Left hindlimb (tissue), 1 donor: ENCODE measurements around the gene SLC2A6.

Experiments
- DNase-seq: peaks from one replicate; pipeline ENCODE4 v3.0.0-alpha.2; 2018

Gene SLC2A6

DNA sequence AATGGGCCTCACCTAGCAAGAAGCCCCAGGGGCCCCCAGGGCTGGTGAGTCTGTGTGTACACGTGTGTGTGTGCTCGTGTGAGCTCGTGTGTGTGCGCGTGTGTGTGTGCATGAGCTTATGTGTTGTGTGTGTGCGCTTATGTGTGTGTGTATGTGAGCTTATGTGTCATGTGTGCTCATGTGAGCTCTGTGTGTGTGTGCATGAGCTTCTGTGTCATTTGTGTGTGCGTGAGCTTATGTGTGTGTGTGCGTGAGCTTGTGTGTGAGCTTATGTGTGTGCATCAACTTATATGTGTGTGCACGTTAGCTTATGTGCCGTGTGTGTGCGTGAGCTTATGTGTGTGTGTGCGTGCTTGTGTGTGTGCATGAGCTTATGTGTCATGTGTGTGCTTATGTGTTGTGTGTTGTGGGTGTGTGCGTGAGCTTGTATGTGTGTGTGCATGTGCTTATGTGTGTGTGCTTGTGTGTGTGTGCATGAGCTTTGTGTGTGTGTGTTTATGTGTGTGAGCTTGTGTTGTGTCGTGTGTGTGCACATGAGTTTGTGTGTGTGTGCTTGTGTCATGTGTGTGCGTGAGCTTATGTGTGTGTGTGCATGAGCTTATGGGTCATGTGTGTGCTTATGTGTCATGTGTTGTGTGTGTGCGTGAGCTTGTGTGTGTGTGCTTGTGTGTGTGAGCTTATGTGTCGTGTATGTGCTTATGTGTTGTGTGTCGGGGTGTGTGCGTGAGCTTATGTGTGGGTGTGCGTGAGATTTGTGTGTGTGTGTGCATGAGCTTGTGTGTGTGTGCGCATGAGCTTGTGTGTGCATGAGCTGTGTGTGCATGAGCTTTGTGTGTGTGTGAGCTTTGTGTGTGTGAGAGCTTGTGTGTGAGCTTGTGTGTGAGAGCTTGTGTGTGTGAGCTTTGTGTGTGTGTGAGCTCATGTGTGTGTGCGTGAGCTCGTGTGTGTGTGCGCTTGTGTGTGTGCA is 16.7 kb upstream of the SLC2A6 start:
- peak; percentile 21 for DNase-seq

DNA sequence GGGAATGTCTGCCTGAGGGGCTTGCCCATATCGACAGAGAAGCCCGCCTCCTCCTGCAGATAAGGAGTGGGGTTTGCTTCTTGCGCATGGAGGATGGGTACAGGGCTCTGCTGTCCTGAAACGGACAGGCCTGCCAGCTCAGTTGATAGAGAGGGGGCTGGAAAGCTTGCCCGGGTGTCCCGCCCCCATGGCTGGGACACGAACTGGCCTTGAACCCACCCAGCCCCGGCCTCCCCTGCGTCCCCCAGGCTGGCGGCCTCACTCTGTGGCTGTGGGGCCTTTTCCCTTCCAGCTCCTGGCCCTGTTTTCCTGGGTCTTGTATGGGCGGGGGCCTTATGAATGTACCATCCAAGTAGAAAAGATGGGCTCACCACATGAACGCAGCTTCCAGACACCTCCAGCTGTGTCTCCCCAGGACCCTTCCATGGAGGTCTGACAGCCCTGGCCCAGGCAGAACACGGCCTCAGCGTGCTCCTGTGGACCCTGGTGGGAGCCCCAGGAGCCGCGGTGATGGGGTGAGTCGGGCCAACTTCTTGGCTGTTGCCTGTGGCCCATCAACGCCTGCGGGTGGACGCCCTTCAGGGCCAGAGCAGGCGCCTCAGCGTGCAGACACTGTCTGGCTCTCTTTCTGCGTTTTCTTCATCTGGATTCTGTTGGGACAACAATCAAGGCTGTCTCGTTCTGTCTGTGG is 15.9 kb upstream of the SLC2A6 start:
- peak; percentile 35 for DNase-seq

DNA sequence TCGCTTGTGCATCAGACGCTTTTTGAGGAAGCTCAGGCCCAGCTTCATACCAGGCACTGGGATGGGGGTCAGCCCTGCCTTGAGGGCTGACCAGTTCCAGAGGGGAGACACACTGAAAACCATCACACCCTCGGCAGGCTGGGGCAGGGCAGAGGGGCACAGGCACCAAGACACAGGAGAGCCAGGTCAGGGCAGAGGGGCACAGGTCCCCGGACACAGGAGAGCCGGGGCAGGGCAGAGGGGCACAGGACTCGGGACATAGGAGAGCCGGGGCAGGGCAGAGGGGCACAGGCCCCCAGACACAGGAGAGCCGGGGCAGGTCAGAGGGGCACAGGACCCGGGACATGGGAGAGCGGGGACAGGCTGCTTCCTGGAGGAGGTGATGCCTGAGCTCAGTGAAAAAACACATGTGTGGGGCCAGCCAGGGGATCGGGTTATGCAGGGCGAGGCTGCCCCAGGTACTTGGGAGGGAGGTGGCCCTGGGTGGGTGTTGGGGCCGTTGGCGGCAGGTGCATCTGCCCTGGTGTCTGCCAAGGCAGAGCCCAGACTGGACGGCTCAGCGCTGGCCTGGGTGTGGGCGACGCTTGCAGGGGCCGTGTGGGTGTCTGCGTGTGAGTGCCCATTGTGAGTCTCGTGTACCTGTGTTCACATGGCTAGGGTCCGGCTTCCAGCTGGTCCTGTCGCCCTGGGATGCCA is 15.1 kb upstream of the SLC2A6 start:
- peak; percentile 31 for DNase-seq

DNA sequence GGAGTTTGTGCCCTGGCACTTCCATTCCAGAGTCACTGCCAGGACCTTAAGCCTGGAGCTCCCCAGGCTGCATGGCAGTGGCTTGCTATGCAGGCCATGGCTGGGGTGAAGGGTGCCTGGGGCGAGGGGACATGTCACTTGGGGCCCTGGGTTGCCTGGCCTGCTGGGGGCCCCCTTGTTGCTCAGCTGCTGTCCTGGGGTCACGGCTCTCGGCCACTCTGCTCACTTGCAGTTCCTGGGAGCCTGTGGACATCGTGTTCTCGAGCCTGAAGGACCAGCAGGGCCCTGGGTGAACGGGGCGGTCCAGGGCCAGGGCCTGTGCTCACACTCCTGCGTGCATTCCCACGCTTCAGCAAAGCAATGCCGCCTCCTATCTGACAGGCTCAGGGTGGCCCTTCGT is 14.5 kb upstream of the SLC2A6 start:
- peak; percentile 28 for DNase-seq

DNA sequence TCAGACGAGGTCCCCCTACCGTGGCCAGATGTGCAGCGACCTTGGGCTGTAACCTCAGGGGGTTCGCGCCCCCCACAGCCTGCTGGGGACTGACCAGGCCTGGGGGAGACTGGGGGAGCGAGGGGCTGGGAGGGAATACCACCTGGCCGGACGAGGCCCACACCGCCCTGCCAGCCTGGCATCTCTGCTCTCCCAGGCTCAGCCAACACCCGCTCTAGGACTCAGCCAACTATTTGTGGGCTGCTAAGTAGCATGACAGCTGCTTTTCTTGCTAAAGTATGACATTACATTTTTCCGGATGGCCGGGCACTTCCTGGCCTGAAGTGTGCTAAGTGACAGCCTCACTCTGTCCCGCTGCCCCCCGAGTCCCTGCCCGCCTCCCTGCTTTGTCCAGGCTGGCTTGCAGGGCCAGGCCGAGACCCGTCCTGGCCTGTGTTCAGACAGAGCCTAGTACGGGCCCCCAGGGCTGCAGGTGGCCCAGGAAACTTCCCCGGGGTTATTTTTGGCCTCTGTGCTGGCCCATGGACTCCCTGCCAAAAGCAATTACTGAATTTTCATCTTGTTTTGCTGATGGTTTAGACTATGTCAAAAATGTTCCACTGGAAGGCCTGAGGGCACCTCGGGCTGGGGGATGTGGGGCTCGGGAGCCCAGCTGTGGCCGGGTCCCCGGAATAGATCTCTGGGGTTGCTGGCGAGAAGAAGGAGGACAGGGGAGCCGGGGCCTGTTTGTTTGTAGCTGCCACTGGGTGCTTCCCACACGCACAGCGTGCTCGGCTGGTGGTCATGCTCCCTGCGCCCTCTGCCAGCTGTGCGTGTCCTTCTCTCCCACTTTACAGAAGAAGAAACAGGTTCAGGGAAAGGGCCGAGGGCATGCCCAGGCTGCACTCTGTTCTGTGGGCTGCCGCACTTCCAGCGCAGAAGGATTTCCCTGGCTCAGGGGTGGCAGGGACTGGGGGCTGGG is 13.4 kb upstream of the SLC2A6 start:
- DNase-seq: peak; percentile 82

DNA sequence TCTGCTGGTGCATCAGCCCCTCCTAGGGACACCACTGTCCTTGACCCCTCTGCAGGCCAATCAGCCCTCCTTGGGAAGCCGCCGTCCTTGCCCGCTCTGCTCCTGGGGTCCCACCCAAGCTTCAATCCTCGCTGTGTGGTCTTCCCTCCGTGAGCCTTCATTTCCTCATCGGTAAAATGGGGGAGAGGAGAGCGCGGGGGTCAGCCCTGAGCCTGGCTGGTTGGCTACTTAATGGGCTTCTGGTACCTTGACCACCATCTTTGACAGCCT is 12.7 kb upstream of the SLC2A6 start:
- no peak for DNase-seq

DNA sequence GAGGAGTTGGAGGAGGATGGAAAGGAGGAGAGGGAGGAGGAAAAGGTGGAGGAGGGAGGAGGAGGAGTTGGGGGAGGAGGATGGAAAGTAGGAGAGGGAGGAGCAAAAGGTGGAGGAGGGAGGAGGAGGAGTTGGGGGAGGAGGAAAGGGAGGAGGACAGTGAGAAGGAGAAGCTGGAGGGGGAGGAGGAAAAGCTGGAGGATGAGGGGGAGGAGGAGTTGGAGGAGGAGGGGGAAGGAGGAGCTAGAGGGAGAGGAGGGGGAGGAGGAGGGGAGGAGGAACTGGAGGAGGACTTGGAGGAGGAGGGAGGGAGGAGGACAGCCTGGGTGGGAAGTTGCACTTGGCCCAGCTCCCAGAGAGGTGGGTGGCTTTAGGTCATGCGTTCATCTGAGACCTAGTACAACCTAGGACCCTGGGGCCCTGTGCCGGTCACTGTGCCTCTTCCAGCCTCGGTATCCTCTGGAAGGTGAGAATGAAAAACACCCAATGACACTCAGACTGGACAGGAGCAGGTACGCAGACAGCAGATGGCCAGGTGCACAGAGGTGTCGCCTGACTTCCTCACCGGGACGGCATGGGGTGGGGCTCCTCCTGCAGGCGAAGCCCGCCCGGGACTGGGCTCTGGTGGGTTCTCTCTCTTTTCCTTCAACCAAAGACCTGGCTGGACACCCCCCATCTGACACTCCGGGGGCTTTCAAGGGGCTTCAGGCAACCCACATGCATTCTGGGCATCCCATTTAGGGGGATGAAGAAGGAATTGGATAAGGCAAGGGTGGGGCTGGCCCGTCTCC is 12.2 kb upstream of the SLC2A6 start:
- DNase-seq: peak; percentile 30

DNA sequence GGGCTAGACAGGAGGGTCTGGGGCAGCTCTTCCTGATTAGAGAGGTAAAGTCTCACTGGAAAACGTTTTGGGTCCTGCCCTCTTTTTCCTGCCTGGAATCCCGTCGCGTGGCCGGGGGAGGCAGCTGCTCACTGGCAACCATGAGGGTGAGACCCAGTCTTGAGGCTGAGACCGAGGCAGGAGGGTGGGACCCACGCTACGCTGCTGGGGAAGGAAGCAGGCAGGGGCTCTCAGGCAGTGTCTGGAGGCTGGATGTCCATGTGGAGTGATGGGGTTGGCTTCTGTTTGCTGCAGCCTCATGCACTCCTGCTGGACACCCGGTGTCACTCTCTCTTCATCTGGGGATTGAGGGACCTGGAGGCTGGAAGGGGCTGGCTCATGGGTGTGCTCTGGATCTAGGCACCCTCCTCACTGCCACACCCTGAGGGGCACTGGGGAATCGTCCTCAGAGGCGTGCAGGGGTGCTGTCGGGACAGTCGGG is 11.3 kb upstream of the SLC2A6 start:
- DNase-seq: peak; percentile 28

DNA sequence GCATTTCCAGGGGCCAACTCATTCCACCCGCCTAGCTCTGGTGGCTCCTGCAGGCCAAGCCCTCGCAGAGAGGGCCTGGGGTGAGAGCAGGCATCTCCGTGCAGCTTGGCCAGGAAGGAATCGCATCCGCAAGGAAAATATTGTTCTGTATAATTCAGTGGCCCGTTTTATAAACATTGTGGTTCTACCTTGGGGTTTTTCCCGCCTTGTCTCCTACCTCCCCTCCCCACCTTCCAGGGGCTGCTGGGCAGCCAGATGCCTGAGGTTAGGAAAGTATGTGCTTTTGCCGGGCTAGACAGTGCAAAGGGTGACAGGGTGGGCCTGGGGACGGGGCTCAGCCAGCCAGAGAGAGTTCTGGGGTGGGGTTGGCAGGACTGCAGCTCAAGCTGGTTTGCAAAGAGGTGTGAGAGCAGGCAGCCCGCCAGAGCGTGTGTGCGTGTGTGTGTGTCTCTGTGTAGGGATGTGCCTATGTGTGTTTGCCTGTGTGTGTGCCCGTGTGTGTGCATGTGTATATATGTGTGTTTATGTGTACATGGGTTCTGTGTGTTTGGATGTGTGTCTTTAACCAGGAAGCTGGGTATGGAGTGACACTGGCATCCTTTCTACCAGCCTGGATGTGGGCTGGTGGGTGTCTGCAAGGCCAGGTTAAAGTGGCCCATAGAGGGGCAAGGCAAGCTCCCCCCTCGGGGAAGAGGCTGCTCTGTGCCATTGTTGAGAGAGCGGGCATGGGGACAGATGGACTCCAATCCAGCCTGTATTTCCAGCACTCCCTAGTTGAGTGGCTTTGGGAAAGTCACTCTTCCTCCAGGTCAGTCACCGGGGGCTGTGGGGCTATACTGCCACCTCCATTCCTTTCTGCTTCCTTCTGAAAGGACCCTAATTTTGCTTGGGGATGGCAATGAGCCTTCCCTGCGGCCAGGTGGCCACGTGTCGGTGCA is 10.6 kb upstream of the SLC2A6 start:
- peak; percentile 49 for DNase-seq

DNA sequence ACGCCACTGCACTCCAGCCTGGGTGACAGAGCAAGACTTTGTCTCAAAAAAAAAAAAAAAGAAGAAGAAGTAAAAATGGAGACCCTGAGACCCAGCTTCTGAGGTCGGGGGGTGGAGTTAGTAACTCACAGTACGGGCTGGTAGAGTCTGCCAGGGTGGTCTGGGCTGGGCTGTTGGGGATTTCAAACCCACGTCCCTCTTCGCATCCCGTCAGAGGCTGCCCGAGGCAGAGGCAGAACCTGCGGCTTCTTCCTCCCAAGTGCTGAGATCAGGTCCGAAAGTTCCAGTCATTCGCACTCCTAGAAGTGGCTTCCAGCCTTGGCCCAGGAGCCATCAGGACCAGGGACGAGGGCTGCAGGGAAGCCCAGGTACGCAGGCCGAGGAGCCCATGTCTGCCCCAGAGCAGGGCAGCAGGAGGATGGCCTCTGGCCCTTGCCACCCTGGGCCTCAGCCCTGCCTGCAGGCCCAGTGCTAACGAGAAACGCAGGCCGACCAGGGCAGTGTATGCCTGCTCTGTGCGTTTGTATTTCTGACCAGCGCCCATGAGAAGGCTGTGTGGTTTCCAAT is 9.9 kb upstream of the SLC2A6 start:
- DNase-seq: peak; percentile 13

DNA sequence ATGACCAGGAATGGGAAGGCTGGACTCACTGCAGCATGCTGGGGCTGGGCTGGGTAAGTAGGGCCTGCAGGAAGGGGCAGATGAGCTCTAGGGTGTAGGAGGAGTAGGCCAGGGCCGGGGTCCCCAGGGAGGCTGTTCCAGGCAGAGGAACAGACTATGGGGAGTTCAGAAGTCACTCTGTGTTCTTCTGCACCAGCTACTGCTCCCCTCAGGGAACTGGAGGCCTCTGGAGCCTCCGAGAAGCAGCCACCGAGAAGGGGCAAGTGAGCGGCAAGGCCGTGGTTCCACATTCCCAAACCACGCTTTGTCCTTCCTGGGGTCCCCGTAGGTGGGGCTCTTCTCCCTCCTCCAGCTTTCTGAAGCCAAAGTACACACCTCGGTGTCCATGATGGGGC is 8.4 kb upstream of the SLC2A6 start:
- DNase-seq: no peak

DNA sequence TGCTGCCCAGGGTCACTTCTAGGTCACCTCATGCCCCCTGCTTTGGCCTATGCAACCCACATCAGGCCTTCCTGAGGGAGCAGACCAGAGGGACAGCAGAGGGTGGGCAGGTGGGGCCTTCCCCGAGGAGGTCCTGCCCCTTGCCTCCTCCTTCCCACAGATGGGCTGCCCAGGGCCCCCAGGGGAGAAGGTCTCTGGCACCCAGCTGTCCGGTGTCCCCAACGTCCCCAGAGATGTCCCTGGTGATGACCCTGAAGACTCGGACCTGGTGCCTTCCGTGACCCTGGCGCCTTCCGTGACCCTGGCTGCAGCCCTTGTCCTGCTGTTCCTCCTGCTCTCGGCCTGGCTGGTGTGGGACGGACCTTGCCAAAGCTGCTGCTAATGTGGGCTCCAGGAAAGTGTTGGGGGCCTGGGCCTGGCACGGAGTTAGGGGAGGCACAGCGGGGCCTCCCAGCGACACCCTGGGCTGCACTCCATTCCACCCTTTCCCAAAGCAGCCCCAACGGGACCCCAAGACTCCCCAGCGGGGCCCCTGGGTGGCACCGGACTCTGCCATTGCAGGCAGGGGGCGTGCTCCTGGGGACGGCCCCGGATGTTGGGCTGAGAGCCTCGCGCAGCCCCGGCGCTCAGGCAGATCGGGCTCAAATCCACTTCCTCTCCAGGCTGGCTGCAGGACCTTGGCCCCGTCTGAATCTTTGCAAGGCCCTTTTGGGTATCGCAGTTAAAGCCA is 6.8 kb upstream of the SLC2A6 start:
- DNase-seq: peak; percentile 33

DNA sequence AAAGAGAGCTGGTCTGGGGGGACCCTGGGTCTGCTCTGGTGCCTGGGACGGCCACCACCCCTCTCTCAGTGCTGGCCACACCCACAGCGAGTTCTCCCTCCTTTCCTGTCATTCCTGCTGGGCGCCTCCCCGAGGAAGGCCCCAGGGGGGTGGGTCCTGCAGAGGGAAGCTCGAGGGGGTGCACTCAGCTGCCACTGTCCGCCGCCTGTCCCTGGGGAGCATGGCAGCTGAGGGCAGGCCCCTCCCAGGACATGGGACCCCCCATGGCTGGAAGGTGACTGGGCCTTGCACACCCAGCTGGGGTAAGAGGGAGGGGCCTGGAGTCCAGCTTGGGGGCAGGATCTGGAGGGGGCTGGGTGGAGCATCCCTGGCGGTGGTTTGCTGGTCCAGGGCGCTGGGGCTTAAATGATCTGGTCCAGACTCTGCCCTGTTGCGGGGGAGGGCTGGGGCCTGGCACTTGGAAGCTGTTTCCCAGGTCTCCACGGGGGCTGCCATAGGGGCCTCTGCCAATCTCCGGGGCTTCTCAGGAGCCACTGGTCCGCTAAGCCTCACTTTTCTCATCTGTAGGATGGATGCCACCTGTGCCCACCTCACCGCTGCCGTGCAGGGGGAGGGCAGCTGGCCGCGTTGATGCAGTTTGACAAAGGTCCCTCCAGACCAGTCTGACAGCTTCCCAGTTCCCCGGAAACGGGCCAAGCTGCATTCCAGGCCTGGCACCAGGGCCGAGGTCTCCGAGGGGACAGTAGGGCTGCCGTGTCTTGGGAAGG is 6.0 kb upstream of the SLC2A6 start:
- peak; percentile 20 for DNase-seq

DNA sequence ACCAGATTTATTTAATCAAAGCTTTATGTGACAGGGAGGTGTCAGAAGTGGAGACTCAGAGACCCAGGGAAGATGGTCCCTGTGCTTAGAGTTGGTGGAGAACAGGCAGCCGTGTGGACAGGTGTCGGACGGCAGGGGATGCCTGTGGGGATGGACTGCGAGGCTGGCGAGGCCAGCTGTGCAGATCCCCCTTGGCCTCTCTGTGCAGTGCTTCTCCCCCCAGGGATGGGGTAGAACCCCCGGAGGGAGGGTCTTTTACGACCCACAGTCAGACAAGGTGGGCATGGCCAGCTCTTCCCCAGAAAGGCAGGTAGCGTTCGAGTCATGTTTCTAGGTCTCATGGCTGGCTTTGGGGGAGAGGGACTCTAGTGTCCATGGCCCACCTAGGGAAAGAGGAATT is 4.7 kb upstream of the SLC2A6 start:
- peak; percentile 8 for DNase-seq

DNA sequence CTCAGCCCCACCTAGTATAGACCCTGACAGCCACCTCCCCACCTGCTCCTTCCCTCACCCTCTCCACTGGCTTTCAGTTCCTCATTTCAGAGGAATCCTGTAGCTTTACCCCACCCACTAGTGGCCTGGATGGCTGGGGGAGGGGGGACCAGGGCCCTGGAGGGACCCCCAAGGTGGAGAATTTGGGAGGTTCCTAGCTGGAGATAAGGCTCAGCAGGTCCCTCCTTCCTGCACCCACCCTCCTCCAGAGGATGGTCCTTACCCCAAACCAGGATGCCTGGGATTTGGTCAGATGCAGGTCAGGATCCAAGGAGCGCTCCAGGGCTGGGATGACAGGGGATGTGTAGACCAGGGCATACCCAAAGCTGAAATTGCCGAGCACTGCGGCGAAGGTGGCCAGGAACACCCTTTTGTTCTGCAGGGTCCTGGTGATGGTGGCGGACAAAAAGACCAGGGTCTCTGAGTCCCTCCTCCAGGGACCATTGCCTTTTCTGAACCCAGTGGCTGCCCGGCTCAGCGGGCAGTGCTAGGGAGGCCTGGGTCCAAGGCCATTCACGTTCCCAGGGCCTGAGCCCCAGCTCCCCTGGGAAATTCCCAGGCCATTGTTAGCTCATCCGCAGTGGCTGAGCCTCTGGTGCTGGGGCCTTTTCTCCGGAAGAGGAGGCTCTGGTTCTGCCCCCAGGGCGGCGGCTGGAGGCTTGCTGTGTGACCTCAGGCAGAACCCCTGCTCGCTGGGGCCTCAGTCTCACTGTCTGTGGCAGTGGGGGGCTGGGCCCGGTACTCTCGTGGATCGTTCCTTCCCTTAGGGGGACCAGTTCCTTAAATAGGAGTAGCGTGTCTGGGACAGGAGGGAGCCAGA is 678 bp downstream of the SLC2A6 start:
- peak; percentile 50 for DNase-seq

DNA sequence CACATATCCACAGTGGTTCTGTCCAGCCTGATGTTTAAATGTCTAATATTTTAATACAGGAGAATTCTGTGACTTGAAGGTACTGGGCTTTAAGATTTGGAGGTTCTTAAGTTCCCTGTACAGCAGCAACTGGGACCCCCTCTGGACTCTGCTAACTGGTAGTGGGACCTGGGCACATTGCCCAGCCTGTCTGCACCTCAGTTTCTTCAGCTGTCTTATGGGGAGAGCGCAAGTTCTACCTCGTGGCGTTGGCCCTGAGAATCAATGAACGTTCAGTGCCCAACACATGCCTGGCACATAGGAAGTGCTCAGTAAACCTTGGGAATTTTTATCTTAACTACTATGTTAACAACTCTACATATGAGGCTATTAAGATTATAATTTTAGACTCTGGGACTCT is 1.4 kb downstream of the SLC2A6 start:
- DNase-seq: no peak

DNA sequence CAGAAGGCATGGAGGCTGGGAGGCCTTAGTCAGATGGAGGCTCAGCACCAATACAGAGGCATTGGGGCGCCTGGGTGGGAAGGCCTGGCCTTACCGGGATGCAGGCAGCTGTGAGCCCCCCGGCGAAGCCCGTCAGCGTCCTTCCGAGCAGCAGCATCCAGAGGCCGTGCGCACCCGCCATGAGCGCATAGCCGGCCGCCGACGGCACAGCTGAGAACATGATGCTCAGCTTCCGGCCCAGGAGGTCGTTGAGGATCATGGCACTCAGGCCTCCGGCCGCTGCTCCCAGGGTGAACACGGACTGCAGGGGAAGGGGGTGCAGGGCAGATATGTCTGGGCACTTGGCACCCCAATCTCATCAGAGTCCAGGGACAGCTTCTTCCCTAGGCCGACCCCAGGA is 2.0 kb downstream of the SLC2A6 start:
- DNase-seq: no peak
